ENCODE results near the gene MOG.

MOG gene

GRCh38 chr6:29676981-29677601, 20.2 kb downstream of the MOG start:
- no peak for DNase-seq

- DNase-seq: no peak
Measured at GRCh38 chr6:29678114-29678513, 21.2 kb downstream of the MOG start.

GRCh38 chr6:29679962-29680361, 23.1 kb downstream of the MOG start:
- no peak for DNase-seq

- DNase-seq: no peak
Measured at GRCh38 chr6:29680416-29680815, 23.5 kb downstream of the MOG start.

GRCh38 chr6:29680904-29681303, 24.0 kb downstream of the MOG start, which contains the start of gene ZFP57:
ZFP57 (minus strand) TSS chr6:29681152; CDS start chr6:29677003, 4,149 bp downstream.
- no peak for DNase-seq

GRCh38 chr6:29681811-29682210, 24.9 kb downstream of the MOG start:
- no peak for DNase-seq

- DNase-seq: no peak
Measured at GRCh38 chr6:29685718-29686326, 28.9 kb downstream of the MOG start.

GRCh38 chr6:29694637-29695036, 37.7 kb downstream of the MOG start:
- no peak for DNase-seq

GRCh38 chr6:29696147-29697125, 39.5 kb downstream of the MOG start:
- DNase-seq: no peak

GRCh38 chr6:29702519-29703103, 45.7 kb downstream of the MOG start:
- DNase-seq: peak; percentile 30

GRCh38 chr6:29705389-29706231, 48.7 kb downstream of the MOG start:
- DNase-seq: peak; percentile 23

- no peak for DNase-seq
Measured at GRCh38 chr6:29708432-29709179, 51.7 kb downstream of the MOG start.

GRCh38 chr6:29709188-29709587, 52.3 kb downstream of the MOG start:
- no peak for DNase-seq

GRCh38 chr6:29710281-29710941, 53.5 kb downstream of the MOG start:
- DNase-seq: no peak

- no peak for DNase-seq
Measured at GRCh38 chr6:29720863-29721262, 64.0 kb downstream of the MOG start.

All from NCI-H748 treated with DMSO at 0.1 percent for 48 hours (cell line).